ENCODE data around the gene HEPN1.

DNA sequence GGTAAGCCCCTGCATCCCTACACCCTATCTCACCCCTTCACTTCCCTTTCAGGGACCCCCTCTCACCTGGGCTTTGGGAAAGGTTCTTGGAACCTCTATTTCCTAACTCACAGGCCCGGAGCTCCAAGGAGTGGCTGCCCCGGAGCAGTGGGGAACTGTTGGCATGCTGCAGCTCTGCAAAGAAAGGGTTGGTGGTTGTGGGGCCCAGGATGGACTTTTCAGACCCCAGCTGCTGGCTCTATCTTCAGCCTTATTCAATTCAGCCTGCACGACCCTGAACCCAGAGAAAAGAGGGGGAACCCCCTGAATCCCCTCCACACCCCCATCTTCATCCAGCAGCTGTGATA, 31.4 kb upstream of the HEPN1 start:
- TF ChIP-seq POLR2A (IDR thresholded peaks at IDR 0.05): no peak
- TF ChIP-seq, protein P1, sequence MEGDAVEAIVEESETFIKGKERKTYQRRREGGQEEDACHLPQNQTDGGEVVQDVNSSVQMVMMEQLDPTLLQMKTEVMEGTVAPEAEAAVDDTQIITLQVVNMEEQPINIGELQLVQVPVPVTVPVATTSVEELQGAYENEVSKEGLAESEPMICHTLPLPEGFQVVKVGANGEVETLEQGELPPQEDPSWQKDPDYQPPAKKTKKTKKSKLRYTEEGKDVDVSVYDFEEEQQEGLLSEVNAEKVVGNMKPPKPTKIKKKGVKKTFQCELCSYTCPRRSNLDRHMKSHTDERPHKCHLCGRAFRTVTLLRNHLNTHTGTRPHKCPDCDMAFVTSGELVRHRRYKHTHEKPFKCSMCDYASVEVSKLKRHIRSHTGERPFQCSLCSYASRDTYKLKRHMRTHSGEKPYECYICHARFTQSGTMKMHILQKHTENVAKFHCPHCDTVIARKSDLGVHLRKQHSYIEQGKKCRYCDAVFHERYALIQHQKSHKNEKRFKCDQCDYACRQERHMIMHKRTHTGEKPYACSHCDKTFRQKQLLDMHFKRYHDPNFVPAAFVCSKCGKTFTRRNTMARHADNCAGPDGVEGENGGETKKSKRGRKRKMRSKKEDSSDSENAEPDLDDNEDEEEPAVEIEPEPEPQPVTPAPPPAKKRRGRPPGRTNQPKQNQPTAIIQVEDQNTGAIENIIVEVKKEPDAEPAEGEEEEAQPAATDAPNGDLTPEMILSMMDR (IDR thresholded peaks at IDR 0.05): no peak
